Measurements from ENCODE around the gene SPRED3.

GRCh38 chr19:38370299-38370698, 18.2 kb upstream of the SPRED3 start:
- TF ChIP-seq CTCF (IDR thresholded peaks at IDR 0.05; ENCODE audit: control extremely low read depth in 1 of 3, insufficient read depth in 1 of 3, low read depth in 1 of 3, low read length in 3 of 3): no peak
- no peak for TF ChIP-seq TCF12 (IDR thresholded peaks at IDR 0.05; ENCODE audit: low read depth, low read length)
- TF ChIP-seq JUND (IDR thresholded peaks at IDR 0.05; ENCODE audit: low read length): no peak
